Fibroblast of skin of scalp (primary cell): ENCODE data around the gene MRPL49.
"Not testable (repeated sequence)": the region's sequence is repeated elsewhere in the genome, so short reads cannot be mapped to it uniquely, and the experiment has no call there.

Experiments
- DNase-seq: peaks from one replicate; pipeline ENCODE4 v3.0.0-alpha.2; 2013

The MRPL49 gene

DNA sequence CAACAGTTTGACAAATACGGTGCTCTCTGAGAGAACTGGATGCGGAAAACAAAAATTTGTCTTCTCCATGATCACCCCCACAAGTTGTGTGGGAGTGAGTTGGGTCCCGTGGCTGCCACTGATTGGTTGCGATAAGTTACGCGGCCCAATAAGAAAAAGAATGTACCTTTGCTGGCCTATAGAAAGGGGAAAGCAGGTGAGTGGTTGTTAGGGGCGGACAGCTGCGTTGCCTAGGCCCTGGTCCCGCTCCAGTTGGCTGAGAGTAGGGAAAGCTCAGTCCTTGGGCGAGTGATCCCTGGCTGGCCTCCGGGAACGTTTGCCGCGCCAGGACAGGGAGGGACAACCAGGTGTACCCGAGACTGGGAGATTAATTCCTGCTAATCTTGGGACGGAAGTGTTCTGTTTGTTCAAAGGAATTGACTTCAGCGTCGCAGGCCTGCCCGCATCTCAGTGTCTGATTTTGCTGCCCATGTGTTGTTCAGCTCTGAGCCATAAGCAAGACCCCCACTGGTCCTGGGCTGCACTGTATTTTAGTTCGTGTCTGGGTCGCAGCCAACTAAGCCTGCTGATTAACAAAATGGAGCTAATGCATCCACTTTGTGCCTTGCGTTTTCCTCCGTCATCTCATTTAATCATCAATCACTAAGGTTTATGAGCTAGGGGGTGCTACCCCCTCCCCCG, 13.0 kb downstream of the MRPL49 start:
- peak; percentile 96 for DNase-seq

DNA sequence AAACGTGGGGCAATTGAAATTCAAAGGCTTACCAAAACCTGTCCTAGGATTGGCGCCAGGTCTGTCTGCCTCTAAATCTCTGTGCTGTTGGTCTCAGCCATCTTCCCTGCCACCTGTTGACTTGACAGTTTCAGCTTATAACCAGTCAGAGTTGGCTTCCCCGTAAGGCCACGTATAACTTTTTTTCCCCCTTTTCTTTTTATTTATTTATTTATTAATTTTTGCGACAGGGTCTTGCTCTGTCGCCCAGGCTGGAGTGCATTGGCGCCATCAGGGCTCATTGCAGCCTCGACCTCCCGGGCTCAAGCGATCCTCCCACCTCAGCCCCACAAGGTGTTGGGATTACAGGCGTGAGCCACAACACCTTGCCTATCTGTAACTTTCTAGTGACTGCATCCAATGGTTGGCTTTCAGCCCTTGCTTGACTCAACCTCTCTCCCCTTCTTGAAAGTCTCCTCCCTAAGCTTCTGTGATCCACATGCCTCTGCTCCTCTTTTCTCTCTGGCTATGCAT, 13.6 kb downstream of the MRPL49 start:
- DNase-seq, result no peak

DNA sequence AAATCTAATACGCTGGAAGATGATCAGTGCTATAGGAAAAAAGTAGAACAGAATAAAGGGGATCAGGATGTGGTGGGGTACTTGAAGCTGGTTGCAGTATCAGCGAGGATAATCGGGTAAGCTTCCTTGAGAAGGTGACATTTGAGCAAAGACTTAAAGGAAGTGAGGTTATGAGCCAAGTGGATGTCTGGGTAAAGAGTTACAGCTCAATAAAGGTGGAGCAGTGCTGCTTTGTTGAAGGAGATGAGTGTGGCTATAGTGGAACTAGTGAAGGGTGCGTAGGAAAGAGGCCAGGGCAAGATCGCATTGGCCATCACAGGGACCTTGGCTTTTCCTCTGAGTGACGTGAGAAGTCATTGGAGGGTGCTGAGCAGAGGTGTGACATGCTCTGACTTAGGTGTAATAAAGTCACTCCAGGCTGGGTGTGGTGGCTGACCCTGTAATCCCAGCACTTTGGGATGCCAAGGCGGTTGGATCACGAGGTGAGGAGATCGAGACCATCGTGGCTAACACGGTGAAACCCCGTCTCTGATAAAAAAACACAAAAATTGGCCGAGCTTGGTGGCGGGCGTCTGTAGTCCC, 14.5 kb downstream of the MRPL49 start:
- DNase-seq, result no peak

DNA sequence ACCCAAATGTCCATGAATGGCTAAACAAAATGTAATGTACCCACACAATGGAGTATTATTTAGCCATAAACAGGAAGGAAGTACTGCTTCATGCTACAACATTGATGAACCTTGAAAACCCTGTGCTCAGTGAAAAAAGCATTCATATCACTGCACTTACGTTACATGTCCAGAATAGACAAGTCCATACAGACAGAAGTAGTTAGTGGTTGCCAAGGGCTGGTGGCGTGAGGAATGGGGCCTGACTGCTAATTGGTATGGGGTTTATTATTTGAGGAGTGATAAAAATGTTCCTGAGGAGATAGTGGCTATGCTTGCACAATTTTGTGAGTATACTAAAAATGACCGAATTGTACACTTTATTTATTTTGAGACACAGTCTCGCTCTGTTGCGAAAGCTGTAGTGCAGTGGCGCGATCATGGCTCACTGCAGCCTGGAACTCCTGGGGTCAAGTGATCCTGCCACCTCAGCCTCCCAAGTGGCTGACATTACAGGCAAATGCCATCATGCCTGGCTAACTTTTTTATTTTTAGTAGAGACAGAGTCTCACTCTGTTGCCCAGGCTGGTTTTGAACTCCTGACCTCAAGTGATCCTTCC, 19.9 kb downstream of the MRPL49 start:
- no peak for DNase-seq

DNA sequence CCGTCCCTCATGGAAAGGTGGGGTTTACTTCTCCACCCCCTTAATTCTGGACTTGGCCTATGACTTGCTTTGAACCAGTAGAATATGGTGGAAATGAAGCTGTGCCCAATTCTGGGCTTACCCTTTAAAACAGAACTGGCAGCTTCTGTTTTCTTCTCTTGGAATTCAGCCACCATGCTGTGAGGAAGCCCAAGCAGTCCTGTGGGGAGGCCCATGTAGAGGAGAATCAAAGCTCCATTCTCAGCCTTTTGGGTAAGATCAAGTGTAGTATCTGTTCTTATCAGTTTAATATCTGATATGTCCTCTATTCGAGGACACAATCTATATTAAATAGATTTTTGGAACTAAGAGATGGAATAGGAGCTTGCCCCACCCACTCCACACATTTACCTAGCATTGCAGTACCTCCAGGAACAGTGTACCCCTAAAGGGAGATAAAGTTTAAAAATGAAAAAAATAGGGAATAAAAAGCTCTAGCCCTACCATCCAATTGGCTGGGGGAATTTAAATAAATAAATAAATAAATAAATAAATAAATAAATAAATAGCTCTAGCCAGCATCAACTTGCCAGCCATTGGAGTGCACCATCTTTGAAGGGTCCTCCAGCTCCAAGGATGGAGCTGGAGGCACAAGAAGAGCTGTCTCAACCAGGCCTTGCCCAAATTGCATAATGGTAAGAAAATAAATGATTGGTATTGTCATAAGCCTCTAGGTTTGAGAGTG, 25.4 kb downstream of the MRPL49 start:
- DNase-seq, result no peak

DNA sequence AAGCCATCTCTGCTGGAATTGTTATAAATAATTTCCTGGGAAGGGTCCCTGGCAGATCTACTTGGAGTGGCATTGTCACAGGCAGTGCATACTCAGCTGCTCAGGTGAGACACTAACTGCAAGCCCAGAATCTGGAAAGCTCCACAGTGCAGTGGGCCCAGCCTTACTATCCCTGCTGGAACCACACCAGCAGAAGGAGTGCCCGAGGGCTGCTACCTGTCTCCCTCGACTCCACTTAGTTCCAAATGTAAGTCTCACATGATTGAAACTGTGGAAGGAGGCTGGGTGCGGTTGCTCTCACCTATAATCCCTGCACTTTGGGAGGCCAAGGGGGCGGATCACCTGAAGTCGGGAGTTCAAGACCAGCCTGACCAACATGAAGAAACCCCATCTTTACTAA, 26.5 kb downstream of the MRPL49 start:
- DNase-seq, result no peak

DNA sequence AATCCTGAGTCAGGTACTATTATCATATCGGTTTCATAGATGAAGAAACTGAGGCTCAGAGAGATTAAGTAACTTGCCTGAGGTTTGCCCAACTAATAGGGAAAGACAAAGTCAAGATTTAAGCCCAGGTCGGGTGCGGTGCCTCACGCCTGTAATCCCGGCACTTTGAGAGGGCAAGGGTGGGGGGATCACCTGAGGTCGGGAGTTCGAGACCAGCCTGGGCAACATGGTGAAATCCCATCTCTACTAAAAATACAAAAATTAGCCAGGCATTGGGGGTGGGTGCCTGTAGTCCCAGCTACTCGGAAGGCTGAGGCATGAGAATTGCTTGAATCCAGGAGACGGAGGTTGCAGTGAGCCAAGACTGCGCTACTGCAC, 28.0 kb downstream of the MRPL49 start:
- not testable (repeated sequence) for DNase-seq

DNA sequence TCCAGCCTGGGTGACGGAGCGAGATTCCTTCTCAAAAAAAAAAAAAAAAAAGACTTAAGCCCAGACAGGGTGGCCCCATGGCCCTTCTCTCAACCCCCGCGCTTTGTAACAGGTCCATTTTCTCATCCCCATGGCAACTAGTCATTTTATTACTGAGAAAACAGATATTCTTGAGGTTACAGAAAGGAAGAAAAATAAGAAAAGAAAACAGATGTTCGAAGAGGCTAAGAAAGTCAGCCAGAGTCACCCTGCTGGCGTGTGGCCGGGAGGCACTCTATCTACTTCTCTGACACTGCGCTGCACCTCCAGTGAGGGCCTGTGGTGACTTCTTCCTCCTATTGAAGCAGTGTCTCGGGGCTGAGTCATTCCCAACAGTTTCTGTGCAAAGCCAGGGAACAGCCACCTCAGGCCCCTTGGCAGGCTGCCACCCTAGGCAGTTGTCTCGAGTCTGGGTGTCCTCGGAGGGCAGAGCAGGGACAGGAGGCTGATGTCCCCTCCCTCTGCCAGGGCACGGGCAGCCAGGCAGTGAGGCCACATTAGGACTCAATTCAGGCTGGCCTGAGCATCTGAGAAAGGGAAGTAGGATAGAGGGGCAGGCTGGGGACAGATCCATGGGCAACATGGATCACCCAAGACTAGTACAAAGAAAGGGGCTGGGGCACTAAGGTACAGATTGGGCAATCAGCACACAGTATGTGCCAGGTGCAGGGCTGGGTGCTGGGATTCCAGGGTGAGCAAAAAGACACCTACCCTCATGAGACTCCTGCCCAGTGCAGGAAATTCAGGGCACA, 28.6 kb downstream of the MRPL49 start:
- peak; percentile 90 for DNase-seq

DNA sequence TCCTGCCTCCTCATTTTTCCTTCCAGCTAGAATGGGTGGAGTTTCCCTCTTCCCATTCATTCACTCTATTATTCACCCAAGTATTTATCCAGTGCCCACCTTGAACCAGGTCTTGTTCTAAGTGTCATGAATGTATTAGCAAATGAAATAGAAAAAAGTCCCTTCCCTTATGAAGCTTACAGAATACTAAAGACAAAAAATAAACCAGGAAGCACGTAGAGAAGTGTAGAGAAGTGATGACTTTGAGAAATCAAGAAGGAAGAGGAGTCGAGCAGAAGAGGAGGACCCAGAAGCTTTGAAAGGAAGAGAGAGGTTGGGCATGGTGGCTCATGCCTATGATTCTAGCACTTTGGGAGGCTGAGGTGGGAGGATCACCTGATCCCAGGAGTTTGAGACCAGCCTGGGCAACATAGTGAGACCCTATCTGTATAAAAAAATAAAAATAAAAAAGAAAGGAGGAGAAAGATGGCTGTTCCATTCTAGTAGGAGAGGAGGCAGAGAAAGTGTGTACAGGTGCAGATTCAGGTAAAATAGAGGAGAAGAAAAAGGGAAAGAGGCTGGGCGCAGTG, 29.3 kb downstream of the MRPL49 start:
- DNase-seq, result no peak

DNA sequence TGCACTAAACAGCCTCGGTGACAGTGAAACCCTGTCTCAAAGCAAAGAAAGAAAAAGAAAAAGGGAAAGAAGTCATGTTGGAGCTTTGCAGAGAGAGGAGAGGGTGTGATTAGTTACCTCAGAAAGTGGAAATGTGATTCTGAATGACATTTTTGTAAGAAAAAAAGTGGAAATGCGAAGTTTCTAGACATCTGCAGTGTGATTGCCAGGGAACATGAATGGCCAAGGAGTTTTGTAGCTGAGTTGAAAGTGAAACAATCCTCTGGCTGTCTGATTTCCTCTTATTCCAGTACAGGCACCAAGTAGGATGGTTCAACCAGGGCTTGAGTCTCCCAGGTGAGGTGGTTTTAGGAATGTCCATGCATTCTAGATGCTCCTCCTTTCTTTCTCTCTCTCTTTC, 30.0 kb downstream of the MRPL49 start:
- DNase-seq, result no peak

DNA sequence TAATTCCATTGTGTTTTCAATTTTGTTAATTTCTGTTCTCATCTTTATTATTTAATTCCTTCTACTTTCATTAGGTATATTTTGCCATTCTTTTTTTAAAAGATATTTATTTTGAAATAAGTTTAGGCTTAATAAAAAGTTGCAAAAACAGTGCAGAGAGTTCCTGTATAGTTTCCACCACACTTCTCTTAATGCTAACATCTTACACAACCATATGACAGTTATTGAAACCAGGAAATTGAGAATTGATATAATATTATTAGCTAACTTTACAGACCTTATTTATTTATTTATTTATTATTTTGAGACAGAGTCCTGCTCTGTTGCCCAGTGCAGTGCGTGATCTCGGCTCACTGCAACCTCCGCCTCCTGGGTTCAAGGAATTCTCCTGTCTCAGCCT, 34.1 kb downstream of the MRPL49 start:
- no peak for DNase-seq

DNA sequence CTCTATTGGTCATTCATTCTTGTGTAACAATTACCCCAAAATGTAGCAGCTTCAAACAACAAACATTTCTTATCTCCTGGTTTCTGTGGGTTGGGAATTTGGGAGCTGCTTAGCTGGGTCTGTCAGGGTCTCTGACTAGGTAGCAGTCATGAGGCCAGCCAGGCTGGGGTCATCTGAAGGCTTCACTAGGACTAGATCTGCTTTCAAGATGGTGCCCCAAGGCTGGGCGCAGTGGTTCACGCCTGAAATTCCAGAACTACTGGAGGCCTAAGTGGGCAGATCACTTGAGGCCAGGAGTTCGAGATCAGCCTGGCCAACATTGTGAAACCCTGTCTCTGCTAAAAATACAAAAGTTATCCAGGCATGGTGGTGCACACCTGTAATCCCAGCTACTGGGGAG, 34.8 kb downstream of the MRPL49 start:
- DNase-seq, result no peak

DNA sequence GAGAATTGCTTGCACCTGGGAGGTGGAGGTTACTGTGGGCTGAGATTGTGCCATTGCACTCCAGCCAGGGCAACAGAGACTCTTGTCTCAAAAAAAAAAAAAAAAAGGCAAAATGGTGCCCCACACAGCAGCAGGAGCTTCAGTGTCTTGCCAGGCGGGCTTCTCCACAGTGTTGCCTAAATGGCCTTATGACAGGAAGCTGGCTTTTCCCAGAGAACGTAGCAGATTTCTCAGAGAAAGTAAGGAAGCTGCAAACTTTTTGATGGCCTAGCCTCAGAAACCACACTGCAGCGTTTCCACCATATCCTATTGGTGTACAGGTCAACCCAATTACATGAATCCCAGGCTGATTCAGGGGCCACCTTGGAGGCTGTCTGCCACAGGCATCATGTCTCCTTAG, 35.2 kb downstream of the MRPL49 start:
- no peak for DNase-seq

DNA sequence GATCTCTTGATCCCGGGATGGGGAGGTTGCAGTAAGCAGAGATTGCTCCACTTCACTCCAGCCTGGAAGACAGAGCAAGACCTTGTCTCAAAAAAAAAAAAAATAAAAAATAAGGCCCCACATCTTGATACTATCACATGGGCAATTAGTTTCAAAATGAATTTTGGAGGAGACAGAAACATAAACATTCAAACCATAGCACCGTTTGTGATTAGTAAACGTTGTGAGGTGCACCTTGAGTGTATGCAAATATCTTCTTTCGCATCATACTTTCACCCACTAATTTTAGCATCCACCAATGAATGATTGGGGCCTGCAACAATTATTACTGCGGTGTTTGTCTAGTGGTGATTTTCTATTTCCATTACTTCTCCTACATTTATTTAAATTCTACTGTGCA, 36.9 kb downstream of the MRPL49 start:
- no peak for DNase-seq

DNA sequence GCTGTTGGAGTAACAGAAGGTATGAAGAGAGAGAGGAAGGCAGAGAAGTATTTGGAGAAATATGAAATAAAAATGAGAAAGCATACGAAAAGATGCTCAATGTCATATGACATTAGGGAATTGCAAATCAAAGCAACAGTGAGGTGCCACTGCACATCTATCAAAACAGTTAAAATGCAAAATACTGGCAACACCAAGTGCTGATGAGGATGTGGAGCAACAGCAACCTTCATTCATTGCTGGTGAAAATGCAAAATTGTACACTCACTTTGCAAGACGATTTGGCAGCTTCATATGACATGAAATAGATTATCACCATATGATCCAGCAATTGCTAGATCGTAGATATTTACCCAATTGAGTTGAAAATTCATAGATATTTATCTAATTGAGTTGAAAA, 38.5 kb downstream of the MRPL49 start:
- no peak for DNase-seq

DNA sequence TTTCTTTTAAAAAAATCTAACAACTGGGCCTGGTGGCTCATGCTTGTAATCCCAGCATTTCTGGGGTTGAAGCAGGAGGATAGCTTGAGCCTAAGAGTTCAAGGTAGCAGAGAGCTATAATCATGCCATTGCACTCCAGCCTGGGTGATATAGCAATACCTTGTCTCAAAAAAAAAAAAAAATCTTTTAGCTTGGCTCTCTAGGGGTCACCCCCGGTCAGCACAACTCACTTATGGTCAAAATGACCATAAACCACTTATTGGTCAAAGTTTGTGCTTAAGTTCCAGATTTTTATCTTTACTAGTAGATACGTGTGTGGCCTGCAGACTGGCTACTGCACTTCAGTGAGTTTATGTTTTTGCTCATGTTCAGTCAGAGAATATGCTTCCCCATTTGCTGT, 41.6 kb downstream of the MRPL49 start:
- DNase-seq, result no peak

DNA sequence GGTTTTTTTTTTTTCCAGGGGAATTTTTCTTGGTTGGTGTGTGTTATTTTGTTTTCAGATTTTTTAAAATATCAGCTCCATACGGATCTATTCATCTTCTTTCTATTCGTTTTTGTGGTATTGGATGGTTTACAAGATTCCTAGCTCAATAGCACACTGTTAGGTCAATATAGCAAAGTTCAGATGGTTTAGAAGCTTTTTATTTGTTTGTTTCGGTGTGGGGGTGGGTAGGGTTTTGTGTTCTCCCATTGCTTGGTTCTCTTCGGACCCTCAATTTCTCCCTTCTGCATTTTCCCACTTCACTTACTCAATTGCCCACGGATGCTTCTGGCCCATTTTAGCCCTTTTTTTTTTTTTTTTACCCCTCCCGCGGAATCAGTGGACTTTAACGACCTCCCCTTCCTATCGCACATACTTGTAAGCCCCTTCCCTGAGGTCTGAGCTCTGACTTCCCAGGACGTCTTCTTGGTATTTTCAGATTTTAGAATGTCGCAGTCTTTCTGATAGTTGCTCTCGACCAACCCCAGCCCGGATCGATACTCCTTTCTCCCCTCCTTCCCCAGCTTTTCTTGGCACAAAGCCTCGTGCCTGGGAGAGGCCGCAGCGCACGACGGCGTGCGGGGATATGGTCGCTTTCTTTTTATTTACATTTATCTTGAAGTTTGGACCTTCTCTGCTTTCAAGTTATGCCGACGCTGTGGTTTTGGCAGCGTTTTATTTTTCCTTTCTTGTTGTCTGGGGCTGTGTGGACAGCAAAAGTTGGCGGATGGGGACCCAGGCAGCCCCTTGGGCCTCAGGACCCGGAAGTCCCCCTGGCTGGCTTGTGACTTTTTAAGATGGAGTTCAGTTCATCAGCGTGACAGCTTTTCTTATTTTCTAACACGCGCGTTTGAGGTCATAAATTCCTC, 43.5 kb downstream of the MRPL49 start:
- DNase-seq, result no peak

DNA sequence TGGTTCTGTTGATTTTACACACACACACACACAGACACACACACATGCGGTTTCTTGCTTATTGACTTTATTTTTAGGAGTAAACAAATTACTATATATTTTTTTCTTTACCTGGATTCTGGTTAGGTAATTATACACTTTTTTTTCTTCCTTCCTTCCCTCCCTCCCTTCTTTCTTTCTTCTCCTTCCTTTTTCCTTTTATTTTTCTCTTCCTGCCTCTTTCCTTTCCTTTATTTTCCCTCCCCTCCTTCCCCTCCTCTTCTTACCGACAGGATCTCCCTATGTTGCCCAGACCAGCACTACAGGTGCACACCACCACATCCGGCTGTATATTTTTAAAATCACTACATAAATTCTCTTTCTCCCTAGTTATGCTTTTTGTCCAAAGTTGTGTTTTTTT, 44.8 kb downstream of the MRPL49 start:
- no peak for DNase-seq

DNA sequence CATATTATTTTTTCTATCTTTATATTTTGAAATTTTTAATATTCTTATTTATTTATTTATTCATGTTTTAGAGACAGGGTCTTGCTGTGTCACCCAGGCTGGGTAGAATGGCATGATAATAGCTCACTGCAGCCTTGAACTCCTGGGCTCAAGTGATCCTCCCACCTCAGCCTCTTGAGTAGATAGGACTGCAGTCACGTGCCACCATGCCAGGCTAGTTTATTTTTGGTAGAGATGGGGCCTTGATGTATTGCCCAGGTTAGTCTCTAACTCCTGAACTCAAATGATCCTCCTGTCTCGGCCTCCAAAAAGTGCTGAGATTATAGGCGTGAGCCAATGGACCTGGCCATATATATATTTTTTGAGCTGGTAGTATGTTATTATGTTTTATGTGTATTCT, 45.5 kb downstream of the MRPL49 start:
- DNase-seq, result no peak

DNA sequence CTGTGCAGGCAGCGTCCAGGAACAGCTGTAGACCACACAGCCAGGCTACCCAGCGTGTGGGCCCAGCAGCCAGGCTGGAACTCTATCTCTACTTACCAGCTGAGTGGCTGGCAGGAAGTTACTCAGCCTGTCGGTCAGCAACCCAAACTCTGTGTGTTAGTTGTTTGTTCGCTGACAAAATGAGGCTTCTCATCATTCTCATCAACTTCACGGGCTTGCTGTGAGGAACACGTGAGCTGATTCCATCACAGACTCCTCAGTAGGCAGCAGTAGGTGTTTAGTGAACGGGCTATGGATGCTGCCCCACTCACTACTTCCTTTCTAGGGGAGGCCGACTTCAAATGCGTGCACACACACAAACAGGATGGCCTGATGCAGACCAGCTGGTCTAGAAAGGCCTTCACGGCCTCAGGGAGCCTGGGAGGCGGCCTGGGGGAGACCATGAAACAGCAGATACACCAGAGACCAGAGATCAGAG, 47.1 kb downstream of the MRPL49 start:
- peak; percentile 38 for DNase-seq

DNA sequence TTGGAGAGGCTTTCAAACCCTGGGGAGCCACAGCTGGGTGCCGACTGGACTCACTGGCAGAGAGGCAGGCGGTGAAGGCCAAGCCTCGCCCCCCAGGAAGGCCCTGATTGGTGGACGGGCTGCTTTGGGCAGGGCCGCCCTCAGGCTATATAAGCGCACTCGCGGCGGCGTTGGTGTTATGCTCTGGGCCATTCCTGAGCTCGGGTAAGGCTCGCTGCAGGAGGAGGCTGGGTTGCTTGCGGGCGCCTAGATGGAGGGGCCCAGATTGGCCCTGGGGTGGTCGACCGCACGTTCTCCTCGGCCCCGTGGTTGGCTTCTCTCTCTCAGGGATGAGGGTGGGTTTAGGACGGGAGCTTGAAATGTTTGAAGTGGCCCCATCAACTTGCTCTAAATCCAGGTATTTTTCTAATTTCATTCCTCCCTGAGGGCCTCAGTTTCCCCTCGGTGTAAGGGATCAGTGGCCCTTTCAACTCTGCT, 48.0 kb downstream of the MRPL49 start, which contains the start of gene SPDYC:
SPDYC (plus strand) TSS at position 176 of the 477 bp plus-strand sequence. CDS start 1,125 bp downstream, outside the sequence.
- no peak for DNase-seq
